Measurements from ENCODE around the gene KCNH2.

DNA sequence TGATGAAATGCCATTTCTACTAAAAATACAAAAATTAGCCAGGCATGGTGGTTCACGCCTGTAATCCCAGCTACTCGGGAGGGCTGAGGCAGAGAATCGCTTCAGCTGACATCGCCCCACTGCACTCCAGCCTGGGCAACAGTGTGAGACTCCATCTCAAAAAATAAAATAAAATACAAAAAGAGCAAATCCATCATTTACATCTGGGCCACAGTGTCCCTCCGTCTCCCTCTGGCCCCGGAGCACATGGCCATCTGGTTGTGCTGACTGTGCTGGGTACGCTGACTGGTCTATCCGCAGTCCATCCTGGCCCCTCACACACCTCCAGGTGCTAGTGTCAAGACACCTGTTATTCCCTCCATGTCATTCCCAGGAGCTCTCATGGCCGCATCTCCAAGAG, 42.1 kb downstream of the KCNH2 start:
- TF ChIP-seq, protein P1, sequence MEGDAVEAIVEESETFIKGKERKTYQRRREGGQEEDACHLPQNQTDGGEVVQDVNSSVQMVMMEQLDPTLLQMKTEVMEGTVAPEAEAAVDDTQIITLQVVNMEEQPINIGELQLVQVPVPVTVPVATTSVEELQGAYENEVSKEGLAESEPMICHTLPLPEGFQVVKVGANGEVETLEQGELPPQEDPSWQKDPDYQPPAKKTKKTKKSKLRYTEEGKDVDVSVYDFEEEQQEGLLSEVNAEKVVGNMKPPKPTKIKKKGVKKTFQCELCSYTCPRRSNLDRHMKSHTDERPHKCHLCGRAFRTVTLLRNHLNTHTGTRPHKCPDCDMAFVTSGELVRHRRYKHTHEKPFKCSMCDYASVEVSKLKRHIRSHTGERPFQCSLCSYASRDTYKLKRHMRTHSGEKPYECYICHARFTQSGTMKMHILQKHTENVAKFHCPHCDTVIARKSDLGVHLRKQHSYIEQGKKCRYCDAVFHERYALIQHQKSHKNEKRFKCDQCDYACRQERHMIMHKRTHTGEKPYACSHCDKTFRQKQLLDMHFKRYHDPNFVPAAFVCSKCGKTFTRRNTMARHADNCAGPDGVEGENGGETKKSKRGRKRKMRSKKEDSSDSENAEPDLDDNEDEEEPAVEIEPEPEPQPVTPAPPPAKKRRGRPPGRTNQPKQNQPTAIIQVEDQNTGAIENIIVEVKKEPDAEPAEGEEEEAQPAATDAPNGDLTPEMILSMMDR (IDR thresholded peaks at IDR 0.05; ENCODE audit: low read depth, low read length, poor library complexity, severe bottlenecking): no peak
- no peak for TF ChIP-seq EZH2phosphoT487 (IDR thresholded peaks at IDR 0.05; ENCODE audit: borderline replicate concordance, low read length)
